Stimulated activated CD4-positive, alpha-beta T cell treated with anti-CD3 and anti-CD28 coated beads, Interleukin-1b, Interleukin-23, amount 100 ng/mL, for 4 hours (primary cell): Measurements from ENCODE around the gene SMG1.
"Not testable (repeated sequence)": the region's sequence is repeated elsewhere in the genome, so short reads cannot be mapped to it uniquely, and the experiment has no call there.

Experiments
- DNase-seq, 2 donors: peaks; one replicate each; pipeline ENCODE4 v3.0.0-alpha.2; 2020; ENCODE audit warnings: low read depth in 2 of 2

The SMG1 gene

GRCh38 chr16:18925986-18926865, at the start of gene SMG1:
Gene SMG1, minus strand, starts transcription at chr16:18926408. Its CDS starts 367 bp downstream, at chr16:18926041.
- peak; percentile 91 to 96 for DNase-seq

GRCh38 chr16:18975109-18975508, 48.9 kb upstream of the SMG1 start:
- DNase-seq, result no peak

GRCh38 chr16:18969855-18970240, 43.6 kb upstream of the SMG1 start:
- no peak for DNase-seq

GRCh38 chr16:18969050-18969854, 43.0 kb upstream of the SMG1 start:
- DNase-seq, result peak; percentile 77 to 80

- no peak for DNase-seq
Measured at GRCh38 chr16:18966791-18967190, 40.6 kb upstream of the SMG1 start.

GRCh38 chr16:18965555-18965954, 39.3 kb upstream of the SMG1 start:
- no peak for DNase-seq

- no peak for DNase-seq
Measured at GRCh38 chr16:18959031-18959505, 32.9 kb upstream of the SMG1 start.

GRCh38 chr16:18958621-18959029, 32.4 kb upstream of the SMG1 start:
- DNase-seq, result no peak

- DNase-seq, result not testable (repeated sequence)
Measured at GRCh38 chr16:18956658-18957241, 30.5 kb upstream of the SMG1 start.

- DNase-seq, result peak in 1 of 2 donors; percentile 15
Measured at GRCh38 chr16:18955874-18956580, 29.8 kb upstream of the SMG1 start.

- DNase-seq, result no peak
Measured at GRCh38 chr16:18953547-18953946, 27.3 kb upstream of the SMG1 start.

- DNase-seq, result no peak
Measured at GRCh38 chr16:18950469-18951185, 24.4 kb upstream of the SMG1 start.

GRCh38 chr16:18948372-18949020, 22.3 kb upstream of the SMG1 start:
- no peak for DNase-seq

GRCh38 chr16:18945233-18945632, 19.0 kb upstream of the SMG1 start:
- DNase-seq, result no peak

- DNase-seq, result no peak
Measured at GRCh38 chr16:18943414-18943813, 17.2 kb upstream of the SMG1 start.

GRCh38 chr16:18942061-18942460, 15.9 kb upstream of the SMG1 start:
- no peak for DNase-seq

- DNase-seq, result no peak
Measured at GRCh38 chr16:18941471-18941870, 15.3 kb upstream of the SMG1 start.

- no peak for DNase-seq
Measured at GRCh38 chr16:18938986-18939385, 12.8 kb upstream of the SMG1 start.

GRCh38 chr16:18937390-18937789, 11.2 kb upstream of the SMG1 start:
- no peak for DNase-seq

- no peak for DNase-seq
Measured at GRCh38 chr16:18936727-18937340, 10.6 kb upstream of the SMG1 start.
